ENCODE data around the gene ZNF814. TPM values are rescaled to one million over a fixed set of nuclear protein-coding genes. Genes with fewer than 3 reads are reported as not detected.
"Not testable (repeated sequence)": the region's sequence is repeated elsewhere in the genome, so short reads cannot be mapped to it uniquely, and the experiment has no call there.

ZNF814 gene
- total RNA-seq, 1 experiment from 2014 or later: 3.1 TPM

DNA sequence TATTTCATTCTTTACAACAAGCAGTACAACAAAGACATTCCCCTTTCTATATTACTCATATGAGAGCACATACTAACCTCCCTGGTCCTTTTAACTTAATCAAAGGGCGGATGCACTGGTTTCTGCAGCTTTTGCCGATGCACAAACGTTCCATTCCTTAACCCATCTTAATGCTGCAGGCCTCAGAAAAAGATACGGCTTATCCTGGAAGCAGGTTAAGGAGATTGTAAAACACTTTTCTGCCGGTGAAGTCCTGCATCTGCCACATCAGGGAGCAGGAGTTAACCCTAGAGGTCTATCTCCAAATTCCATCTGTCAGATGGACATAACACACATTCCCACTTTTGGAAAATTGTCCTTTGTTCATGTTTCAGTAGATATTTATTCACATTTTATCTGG, 11.5 kb upstream of the ZNF814 start:
- DNase-seq (ENCODE audit: unreplicated experiment): no peak
- H3K9me3 Mint-ChIP-seq (ENCODE audit: unreplicated experiment): peaks cover 14% of the 10 kb centered on the region
- ChIA-PET POLR2A (no interaction called here), CTCF (no interaction called here)
- intact Hi-C loops (cut with micrococcal nuclease): no loop called here
- peaks cover 4% of the 10 kb centered on the region for H3K36me3 Mint-ChIP-seq (ENCODE audit: insufficient read depth, unreplicated experiment)
- BruUV-seq (replicated peaks): no TSS peak
- no peaks in the 10 kb centered on the region for H3K4me1 Mint-ChIP-seq (ENCODE audit: insufficient read depth, unreplicated experiment)
- no peak overlapping the region for H3K4me3 Mint-ChIP-seq (ENCODE audit: unreplicated experiment)
- H3K27me3 Mint-ChIP-seq (ENCODE audit: insufficient read depth, unreplicated experiment): no peaks in the 10 kb centered on the region
- TF ChIP-seq, protein P1, sequence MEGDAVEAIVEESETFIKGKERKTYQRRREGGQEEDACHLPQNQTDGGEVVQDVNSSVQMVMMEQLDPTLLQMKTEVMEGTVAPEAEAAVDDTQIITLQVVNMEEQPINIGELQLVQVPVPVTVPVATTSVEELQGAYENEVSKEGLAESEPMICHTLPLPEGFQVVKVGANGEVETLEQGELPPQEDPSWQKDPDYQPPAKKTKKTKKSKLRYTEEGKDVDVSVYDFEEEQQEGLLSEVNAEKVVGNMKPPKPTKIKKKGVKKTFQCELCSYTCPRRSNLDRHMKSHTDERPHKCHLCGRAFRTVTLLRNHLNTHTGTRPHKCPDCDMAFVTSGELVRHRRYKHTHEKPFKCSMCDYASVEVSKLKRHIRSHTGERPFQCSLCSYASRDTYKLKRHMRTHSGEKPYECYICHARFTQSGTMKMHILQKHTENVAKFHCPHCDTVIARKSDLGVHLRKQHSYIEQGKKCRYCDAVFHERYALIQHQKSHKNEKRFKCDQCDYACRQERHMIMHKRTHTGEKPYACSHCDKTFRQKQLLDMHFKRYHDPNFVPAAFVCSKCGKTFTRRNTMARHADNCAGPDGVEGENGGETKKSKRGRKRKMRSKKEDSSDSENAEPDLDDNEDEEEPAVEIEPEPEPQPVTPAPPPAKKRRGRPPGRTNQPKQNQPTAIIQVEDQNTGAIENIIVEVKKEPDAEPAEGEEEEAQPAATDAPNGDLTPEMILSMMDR (IDR thresholded peaks at IDR 0.05; ENCODE audit: unreplicated experiment): no peak
- no peak overlapping the region for H3K27ac Mint-ChIP-seq (ENCODE audit: low read depth, unreplicated experiment)

DNA sequence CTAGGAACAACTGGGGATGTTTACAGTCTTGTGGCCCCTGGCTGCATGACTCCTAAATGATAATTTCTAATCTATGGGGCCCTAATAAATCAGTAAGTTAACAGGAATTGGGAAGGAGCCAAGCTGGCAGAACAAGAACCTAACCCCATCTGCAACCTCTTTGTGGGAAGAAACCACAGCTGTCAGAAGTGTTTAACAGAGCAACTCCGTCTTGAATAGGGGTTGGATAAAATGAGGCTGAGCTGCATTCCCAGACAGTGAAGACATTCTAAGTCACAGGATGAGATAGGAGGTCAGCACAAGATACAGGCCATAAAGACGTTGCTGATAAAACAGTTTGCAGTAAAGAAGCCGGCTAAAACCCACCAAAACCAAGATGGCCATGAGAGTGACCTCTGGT, 1.9 kb upstream of the ZNF814 start:
- DNase-seq (ENCODE audit: unreplicated experiment); POLR2A ChIA-PET; intact Hi-C loops (cut with micrococcal nuclease); H3K27me3 Mint-ChIP-seq (ENCODE audit: insufficient read depth, unreplicated experiment); H3K27ac Mint-ChIP-seq (ENCODE audit: low read depth, unreplicated experiment); H3K4me3 Mint-ChIP-seq (ENCODE audit: unreplicated experiment); H3K36me3 Mint-ChIP-seq (ENCODE audit: insufficient read depth, unreplicated experiment); H3K4me1 Mint-ChIP-seq (ENCODE audit: insufficient read depth, unreplicated experiment); BruUV-seq (replicated peaks): not testable (repeated sequence)
- CTCF ChIA-PET: interaction anchor here (0.6 to 1.0 kb wide), 3 partner anchors 12 to 72 kb away, joined by 3 to 4 read pairs (median 3); no protein-coding TSS in a partner anchor
- H3K9me3 Mint-ChIP-seq (ENCODE audit: unreplicated experiment): peaks cover 15% of the 10 kb centered on the region

DNA sequence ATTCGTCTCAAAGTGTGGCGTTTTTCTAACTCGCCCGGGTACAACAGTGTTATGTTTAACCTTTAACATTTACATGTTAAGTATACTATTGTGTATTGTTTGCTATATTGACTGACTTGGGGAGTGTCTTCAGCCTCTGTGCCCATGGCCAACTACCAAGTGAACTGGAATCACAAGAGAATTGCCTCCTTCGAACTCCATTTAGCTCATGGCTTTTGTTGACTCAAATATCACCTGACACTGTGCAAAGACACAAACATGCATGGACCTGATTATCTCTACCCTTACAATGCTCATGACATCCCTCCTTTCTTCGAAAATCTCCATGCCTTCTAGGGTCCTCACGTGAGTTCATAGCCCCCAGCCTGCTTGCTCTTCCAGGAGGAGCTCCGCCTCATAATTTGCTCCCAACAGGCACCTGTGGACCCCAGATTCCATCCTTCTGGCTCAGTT, 704 bp downstream of the ZNF814 start:
- intact Hi-C loops (cut with micrococcal nuclease): no loop called here
- Mint-ChIP-seq H3K27ac (ENCODE audit: low read depth, unreplicated experiment) (no peak overlapping the region), H3K4me3 (ENCODE audit: unreplicated experiment) (no peak overlapping the region), H3K27me3 (ENCODE audit: insufficient read depth, unreplicated experiment) (no peaks in the 10 kb centered on the region), H3K9me3 (ENCODE audit: unreplicated experiment) (peaks cover 15% of the 10 kb centered on the region), H3K36me3 (ENCODE audit: insufficient read depth, unreplicated experiment) (no peaks in the 10 kb centered on the region), H3K4me1 (ENCODE audit: insufficient read depth, unreplicated experiment) (no peaks in the 10 kb centered on the region)
- ChIA-PET CTCF (no interaction called here), POLR2A (no interaction called here)
- no TSS peak for BruUV-seq (replicated peaks)
- TF ChIP-seq, protein P1 (IDR thresholded peaks at IDR 0.05; ENCODE audit: unreplicated experiment): no peak
- DNase-seq (ENCODE audit: unreplicated experiment): no peak

DNA sequence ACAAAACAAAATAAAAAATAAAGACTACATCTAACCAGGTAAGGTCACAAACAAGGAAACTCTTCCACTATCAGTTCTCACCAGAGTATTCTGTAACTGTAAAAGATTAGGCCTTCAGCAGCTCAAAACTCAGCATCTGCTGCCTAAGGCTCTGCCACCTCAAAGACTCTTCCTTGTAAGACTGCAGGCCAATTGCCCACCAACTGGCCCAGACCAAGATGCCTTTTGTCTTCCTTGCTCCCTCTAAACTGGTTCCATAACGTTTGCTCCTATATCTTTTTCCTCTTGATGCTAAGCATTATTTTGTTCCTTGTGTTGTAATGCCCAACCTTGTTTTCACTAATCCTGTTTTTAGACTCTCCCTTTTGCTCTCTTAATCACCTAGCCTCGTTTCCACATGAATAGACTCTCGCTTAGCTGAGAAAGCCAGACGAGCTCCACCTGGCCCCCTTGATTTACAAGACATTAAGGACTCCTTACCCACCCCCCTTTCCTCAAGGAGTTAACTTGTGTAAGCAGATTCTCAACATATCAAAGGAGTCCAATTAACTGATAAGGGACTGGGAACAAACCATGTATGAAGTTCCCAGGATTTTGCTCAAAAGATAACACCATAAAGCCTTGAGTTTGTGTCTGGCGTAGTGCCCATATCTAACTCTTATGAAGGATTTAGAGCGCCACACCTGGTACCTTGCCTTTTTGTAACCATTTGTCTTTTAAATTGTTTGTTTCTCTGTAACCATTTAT, 1.5 kb downstream of the ZNF814 start:
- POLR2A ChIA-PET: no interaction called here
- CTCF ChIA-PET: no interaction called here
- H3K9me3 Mint-ChIP-seq (ENCODE audit: unreplicated experiment): peaks cover 15% of the 10 kb centered on the region
- intact Hi-C loops (cut with micrococcal nuclease): no loop called here
- H3K4me1 Mint-ChIP-seq (ENCODE audit: insufficient read depth, unreplicated experiment): no peaks in the 10 kb centered on the region
- DNase-seq (ENCODE audit: unreplicated experiment): no peak
- H3K27me3 Mint-ChIP-seq (ENCODE audit: insufficient read depth, unreplicated experiment): no peaks in the 10 kb centered on the region
- no peak overlapping the region for H3K4me3 Mint-ChIP-seq (ENCODE audit: unreplicated experiment)
- TF ChIP-seq, protein P1 (IDR thresholded peaks at IDR 0.05; ENCODE audit: unreplicated experiment): no peak
- H3K27ac Mint-ChIP-seq (ENCODE audit: low read depth, unreplicated experiment): no peak overlapping the region
- no peaks in the 10 kb centered on the region for H3K36me3 Mint-ChIP-seq (ENCODE audit: insufficient read depth, unreplicated experiment)
- BruUV-seq (replicated peaks): no TSS peak

Measured in MCF 10A (cell line).